Measurements from ENCODE around the gene TUBA4A. TPM values are rescaled to one million over a fixed set of nuclear protein-coding genes. Genes with fewer than 3 reads are reported as not detected.

TUBA4A gene
- total RNA-seq, 1 experiment from 2014 or later = 40.8 TPM

DNA sequence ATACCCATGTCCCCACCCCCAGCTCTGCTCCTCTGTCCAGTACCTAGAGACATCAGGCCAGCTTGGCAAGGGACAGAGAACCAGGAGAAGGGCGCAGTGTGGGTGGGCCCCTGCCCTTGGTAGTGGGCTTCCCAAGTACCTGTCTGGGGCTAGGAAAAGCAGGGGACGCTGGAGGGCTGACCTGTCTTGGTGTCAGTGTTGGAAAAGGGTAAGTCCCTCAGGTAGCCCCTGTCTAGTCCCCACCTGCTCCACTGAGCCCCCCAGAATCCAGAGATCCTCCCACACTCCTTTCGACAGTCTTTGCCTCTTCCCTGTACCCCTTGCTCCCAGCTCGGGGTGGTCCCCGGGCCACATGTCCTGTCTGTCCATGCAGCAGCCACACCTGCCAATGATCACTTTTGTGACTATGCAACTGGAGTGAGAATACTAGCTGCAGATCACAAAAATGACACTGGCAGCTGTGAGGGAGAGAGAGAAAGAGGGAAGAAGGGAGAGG, 40.1 kb upstream of the TUBA4A start (continued):
- TF ChIP-seq, protein P1, sequence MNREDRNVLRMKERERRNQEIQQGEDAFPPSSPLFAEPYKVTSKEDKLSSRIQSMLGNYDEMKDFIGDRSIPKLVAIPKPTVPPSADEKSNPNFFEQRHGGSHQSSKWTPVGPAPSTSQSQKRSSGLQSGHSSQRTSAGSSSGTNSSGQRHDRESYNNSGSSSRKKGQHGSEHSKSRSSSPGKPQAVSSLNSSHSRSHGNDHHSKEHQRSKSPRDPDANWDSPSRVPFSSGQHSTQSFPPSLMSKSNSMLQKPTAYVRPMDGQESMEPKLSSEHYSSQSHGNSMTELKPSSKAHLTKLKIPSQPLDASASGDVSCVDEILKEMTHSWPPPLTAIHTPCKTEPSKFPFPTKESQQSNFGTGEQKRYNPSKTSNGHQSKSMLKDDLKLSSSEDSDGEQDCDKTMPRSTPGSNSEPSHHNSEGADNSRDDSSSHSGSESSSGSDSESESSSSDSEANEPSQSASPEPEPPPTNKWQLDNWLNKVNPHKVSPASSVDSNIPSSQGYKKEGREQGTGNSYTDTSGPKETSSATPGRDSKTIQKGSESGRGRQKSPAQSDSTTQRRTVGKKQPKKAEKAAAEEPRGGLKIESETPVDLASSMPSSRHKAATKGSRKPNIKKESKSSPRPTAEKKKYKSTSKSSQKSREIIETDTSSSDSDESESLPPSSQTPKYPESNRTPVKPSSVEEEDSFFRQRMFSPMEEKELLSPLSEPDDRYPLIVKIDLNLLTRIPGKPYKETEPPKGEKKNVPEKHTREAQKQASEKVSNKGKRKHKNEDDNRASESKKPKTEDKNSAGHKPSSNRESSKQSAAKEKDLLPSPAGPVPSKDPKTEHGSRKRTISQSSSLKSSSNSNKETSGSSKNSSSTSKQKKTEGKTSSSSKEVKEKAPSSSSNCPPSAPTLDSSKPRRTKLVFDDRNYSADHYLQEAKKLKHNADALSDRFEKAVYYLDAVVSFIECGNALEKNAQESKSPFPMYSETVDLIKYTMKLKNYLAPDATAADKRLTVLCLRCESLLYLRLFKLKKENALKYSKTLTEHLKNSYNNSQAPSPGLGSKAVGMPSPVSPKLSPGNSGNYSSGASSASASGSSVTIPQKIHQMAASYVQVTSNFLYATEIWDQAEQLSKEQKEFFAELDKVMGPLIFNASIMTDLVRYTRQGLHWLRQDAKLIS (CRISPR knock-in tag; IDR thresholded peaks at IDR 0.05; ENCODE audit: borderline replicate concordance) = no peak
- TF ChIP-seq ZNF138 (CRISPR knock-in tag; conservative IDR thresholded peaks at IDR 0.05) (no peak), KAT7 (CRISPR knock-in tag; IDR thresholded peaks at IDR 0.05; ENCODE audit: borderline replicate concordance) (no peak), GRHL2 (CRISPR knock-in tag; IDR thresholded peaks at IDR 0.05; ENCODE audit: insufficient replicate concordance, severe bottlenecking) (no peak), OVOL2 (CRISPR knock-in tag; IDR thresholded peaks at IDR 0.05; ENCODE audit: borderline replicate concordance) (no peak)
- TF ChIP-seq, protein P2, sequence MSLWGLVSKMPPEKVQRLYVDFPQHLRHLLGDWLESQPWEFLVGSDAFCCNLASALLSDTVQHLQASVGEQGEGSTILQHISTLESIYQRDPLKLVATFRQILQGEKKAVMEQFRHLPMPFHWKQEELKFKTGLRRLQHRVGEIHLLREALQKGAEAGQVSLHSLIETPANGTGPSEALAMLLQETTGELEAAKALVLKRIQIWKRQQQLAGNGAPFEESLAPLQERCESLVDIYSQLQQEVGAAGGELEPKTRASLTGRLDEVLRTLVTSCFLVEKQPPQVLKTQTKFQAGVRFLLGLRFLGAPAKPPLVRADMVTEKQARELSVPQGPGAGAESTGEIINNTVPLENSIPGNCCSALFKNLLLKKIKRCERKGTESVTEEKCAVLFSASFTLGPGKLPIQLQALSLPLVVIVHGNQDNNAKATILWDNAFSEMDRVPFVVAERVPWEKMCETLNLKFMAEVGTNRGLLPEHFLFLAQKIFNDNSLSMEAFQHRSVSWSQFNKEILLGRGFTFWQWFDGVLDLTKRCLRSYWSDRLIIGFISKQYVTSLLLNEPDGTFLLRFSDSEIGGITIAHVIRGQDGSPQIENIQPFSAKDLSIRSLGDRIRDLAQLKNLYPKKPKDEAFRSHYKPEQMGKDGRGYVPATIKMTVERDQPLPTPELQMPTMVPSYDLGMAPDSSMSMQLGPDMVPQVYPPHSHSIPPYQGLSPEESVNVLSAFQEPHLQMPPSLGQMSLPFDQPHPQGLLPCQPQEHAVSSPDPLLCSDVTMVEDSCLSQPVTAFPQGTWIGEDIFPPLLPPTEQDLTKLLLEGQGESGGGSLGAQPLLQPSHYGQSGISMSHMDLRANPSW (CRISPR knock-in tag; conservative IDR thresholded peaks at IDR 0.05; ENCODE audit: low read depth) = no peak

DNA sequence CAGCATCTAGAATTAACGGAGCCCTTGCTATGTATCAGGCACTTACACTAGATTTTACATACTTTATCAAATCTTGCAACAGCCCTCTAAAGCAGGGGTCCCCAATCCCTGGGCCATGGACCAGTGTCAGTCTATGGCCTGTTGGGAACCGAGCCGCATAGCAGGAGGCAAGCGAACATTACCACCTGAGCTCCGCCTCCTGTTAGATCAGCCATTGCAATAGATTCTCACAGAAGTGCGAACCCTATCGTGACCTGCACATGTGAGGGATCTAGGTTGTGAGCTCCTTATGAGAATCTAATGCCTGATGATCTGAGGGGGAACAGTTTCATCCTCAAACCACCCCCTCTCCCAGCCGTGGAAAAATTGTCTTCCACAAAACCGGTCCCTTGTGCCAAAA, 38.9 kb upstream of the TUBA4A start:
- H3K4me1 Mint-ChIP-seq = peaks cover 15% of the 10 kb centered on the region
- H3K9me3 Mint-ChIP-seq = peaks cover 5% of the 10 kb centered on the region; the same call in 1 of the 2 replicates
- TF ChIP-seq, protein P3, sequence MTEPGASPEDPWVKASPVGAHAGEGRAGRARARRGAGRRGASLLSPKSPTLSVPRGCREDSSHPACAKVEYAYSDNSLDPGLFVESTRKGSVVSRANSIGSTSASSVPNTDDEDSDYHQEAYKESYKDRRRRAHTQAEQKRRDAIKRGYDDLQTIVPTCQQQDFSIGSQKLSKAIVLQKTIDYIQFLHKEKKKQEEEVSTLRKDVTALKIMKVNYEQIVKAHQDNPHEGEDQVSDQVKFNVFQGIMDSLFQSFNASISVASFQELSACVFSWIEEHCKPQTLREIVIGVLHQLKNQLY (CRISPR knock-in tag; IDR thresholded peaks at IDR 0.05) = no peak
- TF ChIP-seq FOXJ3 (CRISPR knock-in tag; IDR thresholded peaks at IDR 0.05; ENCODE audit: borderline replicate concordance) (no peak), PRRX2 (CRISPR knock-in tag; IDR thresholded peaks at IDR 0.05) (no peak), ZNF671 (CRISPR knock-in tag; IDR thresholded peaks at IDR 0.05) (no peak)
- TF ChIP-seq, protein P4, sequence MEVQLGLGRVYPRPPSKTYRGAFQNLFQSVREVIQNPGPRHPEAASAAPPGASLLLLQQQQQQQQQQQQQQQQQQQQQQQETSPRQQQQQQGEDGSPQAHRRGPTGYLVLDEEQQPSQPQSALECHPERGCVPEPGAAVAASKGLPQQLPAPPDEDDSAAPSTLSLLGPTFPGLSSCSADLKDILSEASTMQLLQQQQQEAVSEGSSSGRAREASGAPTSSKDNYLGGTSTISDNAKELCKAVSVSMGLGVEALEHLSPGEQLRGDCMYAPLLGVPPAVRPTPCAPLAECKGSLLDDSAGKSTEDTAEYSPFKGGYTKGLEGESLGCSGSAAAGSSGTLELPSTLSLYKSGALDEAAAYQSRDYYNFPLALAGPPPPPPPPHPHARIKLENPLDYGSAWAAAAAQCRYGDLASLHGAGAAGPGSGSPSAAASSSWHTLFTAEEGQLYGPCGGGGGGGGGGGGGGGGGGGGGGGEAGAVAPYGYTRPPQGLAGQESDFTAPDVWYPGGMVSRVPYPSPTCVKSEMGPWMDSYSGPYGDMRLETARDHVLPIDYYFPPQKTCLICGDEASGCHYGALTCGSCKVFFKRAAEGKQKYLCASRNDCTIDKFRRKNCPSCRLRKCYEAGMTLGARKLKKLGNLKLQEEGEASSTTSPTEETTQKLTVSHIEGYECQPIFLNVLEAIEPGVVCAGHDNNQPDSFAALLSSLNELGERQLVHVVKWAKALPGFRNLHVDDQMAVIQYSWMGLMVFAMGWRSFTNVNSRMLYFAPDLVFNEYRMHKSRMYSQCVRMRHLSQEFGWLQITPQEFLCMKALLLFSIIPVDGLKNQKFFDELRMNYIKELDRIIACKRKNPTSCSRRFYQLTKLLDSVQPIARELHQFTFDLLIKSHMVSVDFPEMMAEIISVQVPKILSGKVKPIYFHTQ (CRISPR knock-in tag; IDR thresholded peaks at IDR 0.05) = no peak
- no peak for DNase-seq (ENCODE audit: low spot score)
- H3K4me3 Mint-ChIP-seq = no peak overlapping the region
- CTCF ChIA-PET = interaction anchor here (5.7 kb wide), 1 partner anchor 13 kb away, joined by 158 read pairs; the partner anchor contains the start of gene DNAJB2
- no peak for ATAC-seq
- H3K36me3 Mint-ChIP-seq = no peaks in the 10 kb centered on the region
- no peak overlapping the region for H3K27ac Mint-ChIP-seq
- H3K27me3 Mint-ChIP-seq (ENCODE audit: low read depth) = peaks cover 49% of the 10 kb centered on the region
- POLR2A ChIA-PET = no interaction called here

DNA sequence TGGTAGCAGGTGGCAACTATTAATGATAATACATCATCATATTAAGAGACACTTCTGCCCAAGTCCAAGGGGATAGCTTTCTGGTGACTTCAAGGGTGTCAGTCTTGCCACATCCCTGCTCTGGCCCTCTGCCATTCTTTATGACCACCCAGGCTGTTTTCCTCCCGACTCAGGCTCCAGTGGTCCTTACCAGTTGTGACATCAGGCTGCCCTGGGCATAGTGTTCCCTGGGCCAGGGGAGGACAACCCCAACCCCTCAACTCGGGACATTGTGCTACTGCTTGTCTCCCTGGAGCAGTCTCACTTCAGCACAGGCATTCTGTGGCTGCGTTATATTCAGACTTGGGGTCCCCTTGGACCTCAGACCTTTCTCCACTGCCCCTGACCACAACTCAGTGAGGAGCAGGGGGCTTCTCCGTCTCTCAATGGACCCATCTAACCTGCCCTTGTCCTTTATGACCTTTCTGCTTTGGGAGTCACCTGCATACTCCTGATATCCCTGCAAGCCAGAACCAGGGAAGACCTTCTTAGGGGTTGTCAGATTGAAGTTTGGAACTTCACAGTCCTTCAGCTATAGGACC, 38.3 kb upstream of the TUBA4A start:
- H3K4me3 Mint-ChIP-seq = no peak overlapping the region
- H3K36me3 Mint-ChIP-seq = no peaks in the 10 kb centered on the region
- ChIA-PET CTCF (interaction anchor here (5.7 kb wide), 1 partner anchor 13 kb away, joined by 158 read pairs; the partner anchor contains the start of gene DNAJB2), POLR2A (no interaction called here)
- peaks cover 43% of the 10 kb centered on the region for H3K27me3 Mint-ChIP-seq (ENCODE audit: low read depth)
- H3K4me1 Mint-ChIP-seq = peaks cover 15% of the 10 kb centered on the region
- no peak overlapping the region for H3K27ac Mint-ChIP-seq
- no peak for TF ChIP-seq HMGA2 (CRISPR knock-in tag; IDR thresholded peaks at IDR 0.05)
- DNase-seq (ENCODE audit: low spot score) (no peak), ATAC-seq (no peak)
- peaks cover 5% of the 10 kb centered on the region; the same call in 1 of the 2 replicates for H3K9me3 Mint-ChIP-seq

Data from WTC11 (cell line).